Prostate gland (tissue), 2 donors: Measurements from ENCODE around the gene PGA4.

ENCODE experiments used
- POLR2AphosphoS5 ChIP-seq: sonication (generic); formaldehyde crosslinking; IDR thresholded peaks from one replicate; pipeline ENCODE4 v1.6.1; 2017; ENCODE audit warnings: antibody characterized with exemption
- TF ChIP-seq, protein P1 (sequence below), 4 experiments: fragments of 200-600 bp in 2 of 4; fragments of 450-650 bp in 2 of 4; sonication (generic) in 2 of 4; IDR thresholded peaks; 1 replicate in 3 of 4; 2 replicates in 1 of 4; pipeline ENCODE4 v1.5.1; 2016 to 2019; ENCODE audit warnings: antibody characterized with exemption in 4 of 4, mild to moderate bottlenecking in 2 of 4, moderate library complexity in 2 of 4

DNA sequence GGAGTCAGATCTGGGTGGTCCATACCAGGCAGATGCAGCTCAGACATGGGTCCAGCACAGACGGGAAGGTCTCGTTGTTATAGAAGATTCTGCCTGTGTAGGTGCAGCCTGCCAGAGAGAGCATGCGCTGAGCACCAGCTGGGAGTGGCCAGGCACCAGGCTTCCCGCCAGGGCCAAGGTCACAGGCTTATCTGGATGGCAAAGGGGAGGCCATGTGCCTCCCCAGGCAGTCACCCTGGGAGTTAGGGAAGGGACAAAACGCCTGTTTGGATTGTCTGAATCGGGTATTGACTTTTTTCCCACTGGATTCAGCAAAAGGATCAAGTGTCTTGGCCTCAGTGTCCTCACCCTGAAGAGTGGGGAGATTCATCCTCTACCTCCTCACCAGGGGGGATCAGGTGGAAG is 45.3 kb downstream of the PGA4 start:
- TF ChIP-seq, protein P1, sequence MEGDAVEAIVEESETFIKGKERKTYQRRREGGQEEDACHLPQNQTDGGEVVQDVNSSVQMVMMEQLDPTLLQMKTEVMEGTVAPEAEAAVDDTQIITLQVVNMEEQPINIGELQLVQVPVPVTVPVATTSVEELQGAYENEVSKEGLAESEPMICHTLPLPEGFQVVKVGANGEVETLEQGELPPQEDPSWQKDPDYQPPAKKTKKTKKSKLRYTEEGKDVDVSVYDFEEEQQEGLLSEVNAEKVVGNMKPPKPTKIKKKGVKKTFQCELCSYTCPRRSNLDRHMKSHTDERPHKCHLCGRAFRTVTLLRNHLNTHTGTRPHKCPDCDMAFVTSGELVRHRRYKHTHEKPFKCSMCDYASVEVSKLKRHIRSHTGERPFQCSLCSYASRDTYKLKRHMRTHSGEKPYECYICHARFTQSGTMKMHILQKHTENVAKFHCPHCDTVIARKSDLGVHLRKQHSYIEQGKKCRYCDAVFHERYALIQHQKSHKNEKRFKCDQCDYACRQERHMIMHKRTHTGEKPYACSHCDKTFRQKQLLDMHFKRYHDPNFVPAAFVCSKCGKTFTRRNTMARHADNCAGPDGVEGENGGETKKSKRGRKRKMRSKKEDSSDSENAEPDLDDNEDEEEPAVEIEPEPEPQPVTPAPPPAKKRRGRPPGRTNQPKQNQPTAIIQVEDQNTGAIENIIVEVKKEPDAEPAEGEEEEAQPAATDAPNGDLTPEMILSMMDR (IDR thresholded peaks at IDR 0.05): no peak
- no peak for TF ChIP-seq POLR2AphosphoS5
